Caco-2 (cell line): ENCODE data around the gene ZNF816. TPM values are rescaled to one million over a fixed set of nuclear protein-coding genes. Genes with fewer than 3 reads are reported as not detected.

Source experiments
- BruUV-seq: library from RNA; stranded (reverse); fragments of 400-500 nt; replicated peaks from 2 replicates; lab custom pipeline; 2021; lab: Mats Ljungman, UMichigan
- CTCF ChIA-PET: fragments of 300-600 bp; sonication (Branson Sonifier 250); formaldehyde crosslinking; loops from one replicate; lab custom pipeline; 2022; ENCODE audit warnings: antibody characterized with exemption; lab: Charles Lee
- POLR2A ChIA-PET: fragments of 300-600 bp; sonication (Branson Sonifier 250); formaldehyde crosslinking; loops from one replicate; lab custom pipeline; 2022; ENCODE audit warnings: antibody characterized with exemption; lab: Charles Lee
- DNase-seq, 2 experiments: peaks; one replicate each; pipeline versions ENCODE4 v3.0.0 to v3.0.0-alpha.2; 2020 to 2022
- H3K27me3 ChIP-seq: replicated peaks from 2 replicates; pipeline ENCODE4 v1.6.0; 2011; ENCODE audit warnings: low read length; ENCODE audit not compliant: control insufficient read depth, insufficient read depth
- H3K36me3 ChIP-seq: 2 replicates; pipeline ENCODE4 v1.5.1; 2011; ENCODE audit warnings: low read length; ENCODE audit not compliant: control insufficient read depth, insufficient read depth
- H3K4me1 ChIP-seq: fragments of 250-450 bp; sonication (Bioruptor Pico); 2 replicates; pipeline ENCODE4 v1.5.1; 2020; ENCODE audit warnings: mild to moderate bottlenecking
- H3K4me3 ChIP-seq: 2 replicates; pipeline ENCODE4 v1.5.1; 2011; ENCODE audit warnings: low read depth, mild to moderate bottlenecking, control low read depth, low read length
- H3K9me3 ChIP-seq: fragments of 250-450 bp; sonication (Bioruptor Pico); 2 replicates; pipeline ENCODE4 v1.5.1; 2020; ENCODE audit warnings: mild to moderate bottlenecking, moderate library complexity
- H3K27ac Mint-ChIP-seq: one replicate; pipeline ENCODE4 v1.8.0; 2022; ENCODE audit warnings: mixed read lengths; ENCODE audit not compliant: unreplicated experiment
- H3K27me3 Mint-ChIP-seq: one replicate; pipeline ENCODE4 v1.8.0; 2022; ENCODE audit warnings: mixed read lengths; ENCODE audit not compliant: insufficient read depth, unreplicated experiment
- H3K36me3 Mint-ChIP-seq: one replicate; pipeline ENCODE4 v1.8.0; 2022; ENCODE audit warnings: mild to moderate bottlenecking, mixed read lengths; ENCODE audit not compliant: insufficient read depth, unreplicated experiment
- H3K4me1 Mint-ChIP-seq: one replicate; pipeline ENCODE4 v1.8.0; 2022; ENCODE audit warnings: low read depth, mixed read lengths; ENCODE audit not compliant: unreplicated experiment
- H3K4me3 Mint-ChIP-seq: one replicate; pipeline ENCODE4 v1.8.0; 2022; ENCODE audit warnings: mild to moderate bottlenecking, moderate library complexity, mixed read lengths; ENCODE audit not compliant: unreplicated experiment
- H3K9me3 Mint-ChIP-seq: one replicate; pipeline ENCODE4 v1.8.0; 2022; ENCODE audit warnings: mixed read lengths; ENCODE audit not compliant: unreplicated experiment
- intact Hi-C: fragments of 100-400 bp; cut with micrococcal nuclease; formaldehyde crosslinking; loops from one replicate; pipeline ENCODE4 v1.10.0; 2022; ENCODE audit not compliant: unreplicated experiment
- total RNA-seq: library from RNA; stranded (reverse); gene quantifications from 2 replicates; pipeline ENCODE4 v1.2.3, GENCODE V29; 2022
- TF ChIP-seq, protein P1 (sequence below), 2 experiments: fragments of 200-600 bp in 1 of 2; IDR thresholded peaks; 1 replicate in 1 of 2; 2 replicates in 1 of 2; pipeline versions ENCODE4 v1.5.1 to v1.8.0; 2011 to 2022; ENCODE audit warnings: antibody characterized with exemption in 1 of 2, control low read depth in 1 of 2, inconsistent platforms in 1 of 2, low read depth in 1 of 2, low read length in 1 of 2, mild to moderate bottlenecking in 1 of 2, moderate library complexity in 1 of 2; ENCODE audit not compliant: insufficient read depth in 1 of 2, severe bottlenecking in 1 of 2, unreplicated experiment in 1 of 2

The ZNF816 gene
- total RNA-seq, 1 experiment from 2014 or later: 11.5 TPM

DNA sequence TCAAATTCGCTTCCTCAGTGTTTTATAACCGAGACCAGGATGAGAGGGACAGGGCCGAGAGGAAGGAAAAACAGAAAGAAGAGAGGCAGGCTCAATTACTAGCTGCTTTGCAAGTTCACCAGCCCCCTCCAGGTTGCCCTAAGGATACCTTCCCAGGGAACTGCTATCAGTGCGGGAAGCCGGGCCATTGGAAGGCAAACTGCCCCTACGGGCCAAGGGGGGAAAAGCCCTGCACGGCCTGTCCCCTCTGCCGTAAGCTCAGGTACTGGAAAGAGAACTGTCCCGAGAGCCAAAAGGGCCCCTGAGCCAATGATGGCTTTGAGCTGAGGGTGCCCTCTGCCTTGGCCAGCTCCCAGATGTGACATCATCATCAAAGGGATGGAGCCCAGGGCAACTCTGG is 47.8 kb upstream of the ZNF816 start:
- BruUV-seq: no TSS peak
- ChIA-PET CTCF (no interaction called here), POLR2A (no interaction called here)
- Histone ChIP-seq H3K4me1 (no peaks in the 10 kb centered on the region), H3K27me3 (no peaks in the 10 kb centered on the region), H3K9me3 (peaks cover 24% of the 10 kb centered on the region), H3K4me3 (no peak overlapping the region), H3K36me3 (no peaks in the 10 kb centered on the region)
- no peak overlapping the region for H3K27ac Mint-ChIP-seq
- H3K4me3 Mint-ChIP-seq: no peak overlapping the region
- no peaks in the 10 kb centered on the region for H3K27me3 Mint-ChIP-seq
- no peaks in the 10 kb centered on the region for H3K36me3 Mint-ChIP-seq
- TF ChIP-seq, protein P1, sequence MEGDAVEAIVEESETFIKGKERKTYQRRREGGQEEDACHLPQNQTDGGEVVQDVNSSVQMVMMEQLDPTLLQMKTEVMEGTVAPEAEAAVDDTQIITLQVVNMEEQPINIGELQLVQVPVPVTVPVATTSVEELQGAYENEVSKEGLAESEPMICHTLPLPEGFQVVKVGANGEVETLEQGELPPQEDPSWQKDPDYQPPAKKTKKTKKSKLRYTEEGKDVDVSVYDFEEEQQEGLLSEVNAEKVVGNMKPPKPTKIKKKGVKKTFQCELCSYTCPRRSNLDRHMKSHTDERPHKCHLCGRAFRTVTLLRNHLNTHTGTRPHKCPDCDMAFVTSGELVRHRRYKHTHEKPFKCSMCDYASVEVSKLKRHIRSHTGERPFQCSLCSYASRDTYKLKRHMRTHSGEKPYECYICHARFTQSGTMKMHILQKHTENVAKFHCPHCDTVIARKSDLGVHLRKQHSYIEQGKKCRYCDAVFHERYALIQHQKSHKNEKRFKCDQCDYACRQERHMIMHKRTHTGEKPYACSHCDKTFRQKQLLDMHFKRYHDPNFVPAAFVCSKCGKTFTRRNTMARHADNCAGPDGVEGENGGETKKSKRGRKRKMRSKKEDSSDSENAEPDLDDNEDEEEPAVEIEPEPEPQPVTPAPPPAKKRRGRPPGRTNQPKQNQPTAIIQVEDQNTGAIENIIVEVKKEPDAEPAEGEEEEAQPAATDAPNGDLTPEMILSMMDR (IDR thresholded peaks at IDR 0.05; ENCODE audit: insufficient read depth in 1 of 2, low read depth in 1 of 2, low read length in 1 of 2, severe bottlenecking in 1 of 2, unreplicated experiment in 1 of 2): no peak
- no peaks in the 10 kb centered on the region for H3K4me1 Mint-ChIP-seq
- H3K9me3 Mint-ChIP-seq: peaks cover 22% of the 10 kb centered on the region
- no peak for DNase-seq
- intact Hi-C loops: no loop called here

DNA sequence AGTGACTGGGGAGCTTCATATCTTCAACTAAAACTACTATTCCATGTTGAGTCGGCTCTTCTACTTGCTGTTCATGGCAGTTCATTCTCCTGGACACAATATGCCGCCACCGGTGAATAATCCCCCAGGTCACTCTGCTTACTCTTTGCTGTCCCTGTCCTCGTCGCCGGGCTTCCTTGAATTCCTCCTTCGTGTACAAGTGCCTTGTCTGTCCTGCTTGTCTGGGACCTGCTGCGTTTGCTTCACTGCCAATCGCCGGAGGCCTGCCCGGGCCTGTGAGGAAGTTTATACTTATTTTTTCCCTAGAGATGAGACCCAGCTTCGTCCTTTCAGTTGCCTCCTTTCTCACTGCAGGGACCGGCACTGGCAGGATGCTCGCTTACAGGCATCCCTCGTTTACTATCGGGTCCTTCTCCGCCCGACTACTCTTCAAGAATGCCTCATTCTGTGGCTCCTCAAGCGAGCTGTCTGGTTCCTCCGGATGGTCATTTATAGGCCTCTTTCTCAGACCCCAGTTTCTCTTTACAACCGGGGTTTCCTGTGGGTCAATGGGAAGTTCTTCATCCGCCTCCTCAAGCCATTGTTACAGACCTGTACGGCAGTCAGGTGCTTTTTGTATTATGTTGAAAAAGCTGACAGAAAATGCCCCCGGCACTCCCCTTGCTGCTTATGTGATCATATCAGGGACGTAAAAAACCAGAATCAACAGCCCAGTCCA is 45.5 kb upstream of the ZNF816 start:
- ChIA-PET CTCF (no interaction called here), POLR2A (no interaction called here)
- H3K4me1 ChIP-seq: no peaks in the 10 kb centered on the region
- H3K4me1 Mint-ChIP-seq: no peaks in the 10 kb centered on the region
- no peaks in the 10 kb centered on the region for H3K27me3 ChIP-seq
- intact Hi-C loops: no loop called here
- H3K36me3 ChIP-seq: no peaks in the 10 kb centered on the region
- DNase-seq: no peak
- no peaks in the 10 kb centered on the region for H3K36me3 Mint-ChIP-seq
- H3K4me3 ChIP-seq: no peak overlapping the region
- H3K9me3 ChIP-seq: peaks cover 20% of the 10 kb centered on the region
- peak overlapping the region; percentile 18 for H3K4me3 Mint-ChIP-seq
- peaks cover 16% of the 10 kb centered on the region for H3K9me3 Mint-ChIP-seq
- TF ChIP-seq, protein P1 (IDR thresholded peaks at IDR 0.05; ENCODE audit: insufficient read depth in 1 of 2, low read depth in 1 of 2, low read length in 1 of 2, severe bottlenecking in 1 of 2, unreplicated experiment in 1 of 2): no peak
- no peak overlapping the region for H3K27ac Mint-ChIP-seq
- no peaks in the 10 kb centered on the region for H3K27me3 Mint-ChIP-seq
- no TSS peak for BruUV-seq

DNA sequence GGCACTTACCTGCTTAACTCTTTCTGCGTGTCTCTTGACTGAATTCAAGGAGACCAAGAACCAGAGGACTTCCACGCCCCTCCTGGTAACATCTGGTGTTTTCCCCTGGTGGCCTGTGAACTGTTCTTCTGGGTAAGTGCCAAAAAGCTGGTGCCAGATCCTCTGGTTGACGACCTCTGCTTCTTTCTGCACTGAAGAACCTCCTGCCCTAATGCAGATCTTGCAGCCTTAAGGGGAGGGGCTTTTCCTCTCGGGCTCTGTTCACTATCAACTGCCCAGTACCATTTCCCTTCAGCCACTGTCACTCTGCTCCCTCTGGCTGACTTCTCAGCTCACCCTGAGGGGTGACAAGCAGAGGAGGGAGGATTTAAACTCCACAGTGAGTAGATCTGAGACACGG is 44.9 kb upstream of the ZNF816 start:
- no peaks in the 10 kb centered on the region for H3K27me3 ChIP-seq
- H3K36me3 Mint-ChIP-seq: no peaks in the 10 kb centered on the region
- peak overlapping the region; percentile 18 for H3K4me3 Mint-ChIP-seq
- H3K9me3 Mint-ChIP-seq: peaks cover 16% of the 10 kb centered on the region
- H3K9me3 ChIP-seq: peaks cover 26% of the 10 kb centered on the region
- no peak for DNase-seq
- H3K4me1 Mint-ChIP-seq: no peaks in the 10 kb centered on the region
- BruUV-seq: no TSS peak
- POLR2A ChIA-PET: interaction anchor here (0.6 kb wide), 1 partner anchor 27 kb away, joined by 3 read pairs; no protein-coding TSS in a partner anchor
- H3K27ac Mint-ChIP-seq: no peak overlapping the region
- H3K36me3 ChIP-seq: no peaks in the 10 kb centered on the region
- H3K27me3 Mint-ChIP-seq: no peaks in the 10 kb centered on the region
- TF ChIP-seq, protein P1 (IDR thresholded peaks at IDR 0.05; ENCODE audit: insufficient read depth in 1 of 2, low read depth in 1 of 2, low read length in 1 of 2, severe bottlenecking in 1 of 2, unreplicated experiment in 1 of 2): no peak
- CTCF ChIA-PET: no interaction called here
- no peaks in the 10 kb centered on the region for H3K4me1 ChIP-seq
- intact Hi-C loops: no loop called here
- H3K4me3 ChIP-seq: no peak overlapping the region
